ENCODE data around the gene CHSY1. TPM values are rescaled to one million over a fixed set of nuclear protein-coding genes. Genes with fewer than 3 reads are reported as not detected.
A peak's percentile ranks its signal among the peaks of the same experiment; 100 is the strongest.

Gene CHSY1
- total and polyA plus RNA-seq, 10 of the 15 experiments (the other 5 are each of a cell fraction or from before 2014, with no cell fraction given): 1.4 to 31.2 (median 10.5) TPM

DNA sequence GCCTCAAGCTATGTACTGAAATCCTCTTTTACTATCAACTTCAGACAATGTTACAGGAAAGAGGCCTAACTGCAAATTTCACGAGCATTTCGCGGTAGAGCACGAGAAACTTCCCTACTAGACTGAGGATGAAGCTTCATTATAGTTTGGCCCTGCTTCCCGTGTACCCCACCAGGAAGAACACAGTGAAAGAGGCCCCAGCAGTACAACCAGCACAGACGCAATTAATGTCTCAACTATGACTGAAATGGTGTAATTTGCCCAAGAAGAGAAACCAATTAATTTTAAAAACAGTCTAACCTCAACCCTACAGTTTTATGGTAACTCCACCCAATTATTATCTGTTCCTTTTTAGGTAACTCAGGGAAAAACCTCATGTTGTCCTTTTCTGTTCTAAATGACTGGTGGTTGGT lies 12.1 kb downstream of the CHSY1 start:
- Histone ChIP-seq H3K4me1 (ENCODE audit: control insufficient read depth, insufficient read depth, low read length) (peaks cover 37% of the 10 kb centered on the region), H3K4me2 (ENCODE audit: control insufficient read depth, insufficient read depth) (peak overlapping the region; percentile 74), H3K27me3 (replicated peaks in 1 of 2; ENCODE audit: control insufficient read depth in 2 of 2, insufficient read depth in 2 of 2, low read length in 1 of 2) (no peaks in the 10 kb centered on the region), H3K9ac (ENCODE audit: control insufficient read depth, insufficient read depth, low read length) (no peak overlapping the region), H4K20me1 (ENCODE audit: control insufficient read depth, insufficient read depth) (no peaks in the 10 kb centered on the region; the same call in 1 of the 2 replicates), H3K9me3 (replicated peaks; ENCODE audit: control insufficient read depth, insufficient read depth, low read length) (peaks cover 4% of the 10 kb centered on the region; the same call in 2 of the 3 replicates), H3K4me3 (0 out of 2 replicates have a peak overlapping the region, but pooled peaks have one; percentile 18), H3K79me2 (ENCODE audit: control insufficient read depth, insufficient read depth, low read length) (peaks cover 80% of the 10 kb centered on the region), H2AFZ (ENCODE audit: control insufficient read depth, low read depth, low read length) (no peak overlapping the region), H3K27ac (ENCODE audit: control insufficient read depth, insufficient read depth) (peak overlapping the region; percentile 9), H3K36me3 (ENCODE audit: control insufficient read depth in 2 of 2, insufficient read depth in 2 of 2, low read length in 1 of 2) (peaks cover 4 to 11% of the 10 kb centered on the region in 2 experiments; a peak in 3 of 4 replicates)
- ATAC-seq: peak; percentile 66
- intact Hi-C loops (cut with micrococcal nuclease; ENCODE audit: unreplicated experiment) (no loop called here), in situ Hi-C loops (cut with MboI) (no loop called here)
- ChIA-PET SMC1A (ENCODE audit: uncharacterized antibody, unreplicated experiment) (interaction anchor here (0.8 to 10.3 kb wide), 24 partner anchors 8 to 232 kb away, joined by 3 to 119 read pairs (median 5); no protein-coding TSS in a partner anchor), RAD21 (ENCODE audit: unreplicated experiment) (interaction anchor here (0.9 to 3.4 kb wide), 11 partner anchors 8 to 224 kb away, joined by 3 to 18 read pairs (median 4); partner anchors contain the start of gene CHSY1), POLR2A (interaction anchor here (0.7 to 2.7 kb wide), 7 partner anchors 8 to 150 kb away, joined by 3 to 11 read pairs (median 4); partner anchors contain the start of gene CHSY1), CTCF (interaction anchor here (1.0 to 4.5 kb wide), 15 partner anchors 8 to 233 kb away, joined by 3 to 34 read pairs (median 4); no protein-coding TSS in a partner anchor)
- WGBS (ENCODE audit: insufficient coverage, insufficient replicate concordance, low lambda C conversion rate, missing lambda C conversion rate): 87% methylated on average over 6 of the region's 6 CpGs
- no TSS peak for BruUV-seq (replicated peaks)
- DNase-seq (ENCODE audit: low read depth, low spot score): peak; percentile 33
- FAIRE-seq: peak; percentile 31
- no peak for TF ChIP-seq HDAC2 (IDR thresholded peaks at IDR 0.05)
- no peak for TF ChIP-seq SMARCA5 (IDR thresholded peaks at IDR 0.05)
- TF ChIP-seq RELA (IDR thresholded peaks at IDR 0.05; ENCODE audit: borderline replicate concordance, partially characterized antibody): no peak
- TF ChIP-seq ATF7 (IDR thresholded peaks at IDR 0.05; ENCODE audit: low read depth): no peak; the same call in 1 of the 2 replicates
- no peak for TF ChIP-seq SUZ12 (IDR thresholded peaks at IDR 0.05; ENCODE audit: unreplicated experiment)
- TF ChIP-seq BCL11A (IDR thresholded peaks at IDR 0.05; ENCODE audit: low read depth, low read length): peak; percentile 83; the same call in 1 of the 2 replicates
- no peak for TF ChIP-seq PAX8 (IDR thresholded peaks at IDR 0.05)
- TF ChIP-seq MEF2B (IDR thresholded peaks at IDR 0.05; ENCODE audit: partially characterized antibody, poor library complexity, severe bottlenecking): peak; percentile 69
- TF ChIP-seq IKZF2 (IDR thresholded peaks at IDR 0.05): peak; percentile 64 to 68; a peak in 2 of 4 replicates
- TF ChIP-seq FOXM1 (IDR thresholded peaks at IDR 0.05; ENCODE audit: low read depth, low read length): no peak
- TF ChIP-seq POU2F2 (IDR thresholded peaks at IDR 0.05; ENCODE audit: borderline replicate concordance, low read depth, low read length): peak; percentile 28; the same call in 1 of the 3 replicates
- no peak for TF ChIP-seq JUND (IDR thresholded peaks at IDR 0.05; ENCODE audit: low read depth, low read length)
- TF ChIP-seq RUNX3 (IDR thresholded peaks at IDR 0.05; ENCODE audit: low read length): peak; percentile 48; the same call in 1 of the 2 replicates
- TF ChIP-seq EZH2 (IDR thresholded peaks at IDR 0.05; ENCODE audit: borderline replicate concordance, control insufficient read depth, low read depth, low read length): no peak
- no peak for TF ChIP-seq SPI1 (IDR thresholded peaks at IDR 0.05; ENCODE audit: borderline replicate concordance, insufficient read depth, low read depth, low read length)
- TF ChIP-seq RAD21 (IDR thresholded peaks at IDR 0.05; ENCODE audit: insufficient read depth, low read depth, low read length): no peak
- TF ChIP-seq SRF (IDR thresholded peaks at IDR 0.05; ENCODE audit: low read depth in 2 of 2, low read length in 2 of 2): no peak
- TF ChIP-seq TBL1XR1 (IDR thresholded peaks at IDR 0.05; ENCODE audit: low read depth, low read length): no peak
- no peak for TF ChIP-seq TAF1 (IDR thresholded peaks at IDR 0.05; ENCODE audit: borderline replicate concordance, low read depth, low read length)
- TF ChIP-seq, protein P1, sequence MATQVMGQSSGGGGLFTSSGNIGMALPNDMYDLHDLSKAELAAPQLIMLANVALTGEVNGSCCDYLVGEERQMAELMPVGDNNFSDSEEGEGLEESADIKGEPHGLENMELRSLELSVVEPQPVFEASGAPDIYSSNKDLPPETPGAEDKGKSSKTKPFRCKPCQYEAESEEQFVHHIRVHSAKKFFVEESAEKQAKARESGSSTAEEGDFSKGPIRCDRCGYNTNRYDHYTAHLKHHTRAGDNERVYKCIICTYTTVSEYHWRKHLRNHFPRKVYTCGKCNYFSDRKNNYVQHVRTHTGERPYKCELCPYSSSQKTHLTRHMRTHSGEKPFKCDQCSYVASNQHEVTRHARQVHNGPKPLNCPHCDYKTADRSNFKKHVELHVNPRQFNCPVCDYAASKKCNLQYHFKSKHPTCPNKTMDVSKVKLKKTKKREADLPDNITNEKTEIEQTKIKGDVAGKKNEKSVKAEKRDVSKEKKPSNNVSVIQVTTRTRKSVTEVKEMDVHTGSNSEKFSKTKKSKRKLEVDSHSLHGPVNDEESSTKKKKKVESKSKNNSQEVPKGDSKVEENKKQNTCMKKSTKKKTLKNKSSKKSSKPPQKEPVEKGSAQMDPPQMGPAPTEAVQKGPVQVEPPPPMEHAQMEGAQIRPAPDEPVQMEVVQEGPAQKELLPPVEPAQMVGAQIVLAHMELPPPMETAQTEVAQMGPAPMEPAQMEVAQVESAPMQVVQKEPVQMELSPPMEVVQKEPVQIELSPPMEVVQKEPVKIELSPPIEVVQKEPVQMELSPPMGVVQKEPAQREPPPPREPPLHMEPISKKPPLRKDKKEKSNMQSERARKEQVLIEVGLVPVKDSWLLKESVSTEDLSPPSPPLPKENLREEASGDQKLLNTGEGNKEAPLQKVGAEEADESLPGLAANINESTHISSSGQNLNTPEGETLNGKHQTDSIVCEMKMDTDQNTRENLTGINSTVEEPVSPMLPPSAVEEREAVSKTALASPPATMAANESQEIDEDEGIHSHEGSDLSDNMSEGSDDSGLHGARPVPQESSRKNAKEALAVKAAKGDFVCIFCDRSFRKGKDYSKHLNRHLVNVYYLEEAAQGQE (IDR thresholded peaks at IDR 0.05; ENCODE audit: low read depth, low read length): no peak
- no peak for TF ChIP-seq MEF2A (IDR thresholded peaks at IDR 0.05; ENCODE audit: insufficient read depth, low read depth, low read length)
- no peak for TF ChIP-seq ETV6 (conservative IDR thresholded peaks at IDR 0.05 in 1 of 2, IDR thresholded peaks at IDR 0.05 in 1 of 2; ENCODE audit: borderline replicate concordance in 1 of 2, low read depth in 1 of 2)
- peak; percentile 99 for TF ChIP-seq MTA2 (IDR thresholded peaks at IDR 0.05; ENCODE audit: low read depth)

Data from GM12878 (cell line).